ENCODE measurements around the gene FOXL2NB. TPM values are rescaled to one million over a fixed set of nuclear protein-coding genes. Genes with fewer than 3 reads are reported as not detected.

Gene FOXL2NB
- not detected for total RNA-seq

DNA sequence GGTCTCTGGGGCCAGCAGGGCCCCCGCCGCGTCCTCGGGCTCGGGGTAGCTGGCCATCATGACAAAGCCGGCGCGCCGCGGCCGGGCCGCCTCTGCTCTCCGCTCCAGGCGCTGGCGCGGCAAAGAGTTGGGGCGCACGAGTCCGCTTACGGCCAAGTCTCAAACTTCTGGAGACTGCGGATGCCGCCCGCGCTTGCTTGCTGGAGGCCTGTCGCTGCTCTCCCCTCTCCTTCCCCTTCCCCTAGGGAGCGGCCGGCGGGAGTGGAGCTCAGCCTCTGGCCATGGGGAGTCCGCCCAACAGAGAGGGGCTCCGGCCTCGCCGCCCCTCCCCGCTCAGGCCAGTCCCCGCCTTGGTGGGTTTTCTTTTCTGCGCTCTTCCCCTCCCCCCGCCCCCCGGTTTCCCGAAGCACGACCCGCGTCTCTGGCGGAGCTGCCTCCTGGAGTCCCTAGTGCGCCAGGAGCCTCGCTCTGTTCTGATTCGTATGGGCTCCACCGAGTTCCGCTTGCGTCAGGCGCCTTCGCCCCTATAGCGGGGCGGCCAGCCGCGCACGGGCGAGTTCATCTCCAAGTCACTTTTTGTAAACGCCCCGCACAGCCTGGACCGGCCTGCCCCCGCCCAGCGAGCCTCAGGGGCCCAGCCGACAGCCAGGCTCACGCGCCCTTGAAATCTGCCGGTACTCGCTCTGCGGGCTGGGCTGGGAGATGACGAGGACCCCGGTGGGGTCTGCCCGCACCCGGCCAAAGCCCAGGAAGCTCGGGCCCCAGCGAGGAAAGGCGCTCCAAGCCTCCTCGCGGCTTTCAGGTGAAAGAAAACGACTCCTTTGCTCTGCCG is at the start of gene FOXL2NB, which contains the start of gene FOXL2:
Gene FOXL2NB (plus strand): TSS at position 555 of the 832 bp plus-strand sequence. CDS start 148 bp downstream, at position 703.
Gene FOXL2 (minus strand): TSS at position 475 of the 832 bp plus-strand sequence. CDS start 415 bp downstream, at position 60.
- Mint-ChIP-seq H3K4me1 (ENCODE audit: low read depth in 2 of 2) (peaks cover 25 to 26% of the 10 kb centered on the region in 2 donors), H3K27ac (no peak within 1 kb of the TSS), H3K27me3 (peaks cover 50 to 72% of the 10 kb centered on the region in 2 donors), H3K36me3 (peaks cover 6% of the 10 kb centered on the region), H3K9me3 (no peaks in the 10 kb centered on the region), H3K4me3 (peak within 1 kb of the TSS; percentile 55)
- DNase-seq (ENCODE audit: low spot score) (no peak), ATAC-seq (peak in 1 of 2 donors; percentile 60)

DNA sequence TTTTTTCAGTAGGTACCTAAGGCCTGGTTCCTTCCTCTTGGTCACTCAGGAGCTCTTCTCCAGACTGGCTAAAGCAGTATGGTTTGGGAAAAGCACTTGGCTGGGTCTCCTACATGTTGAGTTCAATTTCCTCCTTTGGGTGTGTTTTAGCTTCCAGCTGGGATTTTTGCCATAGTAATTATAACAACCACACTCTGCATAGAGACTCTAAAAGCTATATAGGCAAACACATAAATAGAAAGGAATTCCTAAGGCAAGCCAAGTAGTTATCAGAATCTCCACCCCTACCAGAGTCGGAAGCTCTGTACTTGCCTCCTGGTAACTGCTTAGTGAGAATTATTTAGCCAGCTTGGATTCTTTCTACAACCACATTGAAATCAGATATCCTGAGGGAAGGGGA is 48.7 kb upstream of the FOXL2NB start:
- DNase-seq (ENCODE audit: low spot score) (no peak), ATAC-seq (no peak)
- H3K36me3 Mint-ChIP-seq: no peaks in the 10 kb centered on the region
- peaks cover 0 to 7% of the 10 kb centered on the region in 2 donors for H3K27me3 Mint-ChIP-seq
- no peak overlapping the region for H3K27ac Mint-ChIP-seq
- no peaks in the 10 kb centered on the region for H3K9me3 Mint-ChIP-seq
- no peaks in the 10 kb centered on the region for H3K4me1 Mint-ChIP-seq (ENCODE audit: low read depth in 2 of 2)
- H3K4me3 Mint-ChIP-seq: no peak overlapping the region

DNA sequence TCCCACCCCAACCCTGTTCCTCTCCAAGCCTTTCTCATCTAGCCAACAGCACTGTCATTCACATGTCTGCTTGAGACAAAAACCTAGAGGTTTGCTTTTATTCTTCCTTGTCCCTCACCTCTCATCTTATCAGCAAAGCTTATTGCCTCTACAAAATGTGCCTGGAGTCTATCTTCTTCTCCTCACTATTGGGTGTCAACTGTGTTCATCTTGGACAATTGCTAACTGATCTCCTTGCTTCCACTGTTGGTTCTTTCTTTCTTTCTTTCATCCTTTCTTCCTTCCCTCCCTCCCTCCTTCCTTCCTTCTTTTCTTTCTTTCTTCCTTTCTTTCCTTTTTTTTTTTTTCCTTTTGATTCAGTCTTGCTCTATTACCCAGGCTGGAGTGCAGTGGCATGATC is 48.3 kb upstream of the FOXL2NB start:
- Mint-ChIP-seq H3K9me3 (no peaks in the 10 kb centered on the region), H3K27me3 (peaks cover 0 to 7% of the 10 kb centered on the region in 2 donors), H3K36me3 (no peaks in the 10 kb centered on the region), H3K4me1 (ENCODE audit: low read depth in 2 of 2) (no peaks in the 10 kb centered on the region), H3K4me3 (no peak overlapping the region), H3K27ac (no peak overlapping the region)
- DNase-seq (ENCODE audit: low spot score): no peak
- no peak for ATAC-seq

DNA sequence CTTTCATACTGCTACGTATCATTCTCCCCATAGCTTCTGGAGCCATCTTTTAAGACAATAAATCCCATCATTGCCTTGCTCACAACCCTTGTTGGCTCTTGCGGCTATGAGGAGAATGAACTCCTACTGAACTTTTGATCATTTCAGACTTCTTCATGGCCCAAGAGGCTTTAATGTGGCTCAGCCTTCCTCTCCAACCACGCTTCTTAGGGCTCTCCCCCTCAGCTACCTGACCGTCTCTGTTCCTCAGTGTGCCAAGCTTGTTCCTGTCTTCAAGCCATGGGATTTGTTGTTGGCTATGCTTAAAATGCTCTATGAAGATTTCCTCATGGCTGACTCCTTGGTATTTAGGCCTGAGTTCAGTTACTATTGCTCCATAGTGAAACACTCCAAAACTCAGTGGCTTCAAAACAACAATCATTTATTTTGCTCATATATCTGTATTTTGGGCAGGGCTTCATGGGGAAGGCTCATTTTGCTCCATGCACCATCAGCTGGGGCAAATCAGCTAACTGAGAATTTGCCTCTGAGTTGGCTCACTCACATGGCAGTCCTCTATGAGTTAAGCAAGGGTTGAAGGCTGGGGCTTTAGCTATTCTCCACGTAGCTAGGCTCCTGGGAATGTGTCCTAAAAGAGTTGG is 47.5 kb upstream of the FOXL2NB start:
- peaks cover 0 to 7% of the 10 kb centered on the region in 2 donors for H3K27me3 Mint-ChIP-seq
- no peak overlapping the region for H3K4me3 Mint-ChIP-seq
- H3K9me3 Mint-ChIP-seq: no peaks in the 10 kb centered on the region
- DNase-seq (ENCODE audit: low spot score) (no peak), ATAC-seq (no peak)
- no peaks in the 10 kb centered on the region for H3K4me1 Mint-ChIP-seq (ENCODE audit: low read depth in 2 of 2)
- H3K27ac Mint-ChIP-seq: no peak overlapping the region
- no peaks in the 10 kb centered on the region for H3K36me3 Mint-ChIP-seq

DNA sequence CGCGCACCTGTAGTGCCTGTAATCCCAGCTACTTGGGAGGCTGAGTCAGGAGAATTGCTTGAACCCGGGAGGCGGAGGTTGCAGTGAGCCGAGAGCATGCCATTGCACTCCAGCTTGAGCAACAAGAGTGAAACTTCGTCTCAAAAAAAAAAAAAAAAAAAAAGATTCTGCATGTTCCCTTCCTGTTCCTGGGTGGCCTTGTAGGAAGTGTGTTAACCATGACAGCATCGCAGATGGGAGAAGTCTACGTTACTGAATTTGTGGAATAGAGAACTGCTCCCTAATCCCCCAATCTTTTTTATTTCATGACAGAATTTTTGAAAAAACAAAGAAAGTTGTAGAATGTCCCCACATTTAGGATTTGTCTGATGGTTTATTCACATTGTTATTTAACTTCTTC is 45.5 kb upstream of the FOXL2NB start:
- Mint-ChIP-seq H3K4me3 (no peak overlapping the region), H3K27ac (no peak overlapping the region), H3K9me3 (no peaks in the 10 kb centered on the region), H3K27me3 (peaks cover 0 to 7% of the 10 kb centered on the region in 2 donors), H3K36me3 (no peaks in the 10 kb centered on the region), H3K4me1 (ENCODE audit: low read depth in 2 of 2) (no peaks in the 10 kb centered on the region)
- ATAC-seq: no peak
- no peak for DNase-seq (ENCODE audit: low spot score)

DNA sequence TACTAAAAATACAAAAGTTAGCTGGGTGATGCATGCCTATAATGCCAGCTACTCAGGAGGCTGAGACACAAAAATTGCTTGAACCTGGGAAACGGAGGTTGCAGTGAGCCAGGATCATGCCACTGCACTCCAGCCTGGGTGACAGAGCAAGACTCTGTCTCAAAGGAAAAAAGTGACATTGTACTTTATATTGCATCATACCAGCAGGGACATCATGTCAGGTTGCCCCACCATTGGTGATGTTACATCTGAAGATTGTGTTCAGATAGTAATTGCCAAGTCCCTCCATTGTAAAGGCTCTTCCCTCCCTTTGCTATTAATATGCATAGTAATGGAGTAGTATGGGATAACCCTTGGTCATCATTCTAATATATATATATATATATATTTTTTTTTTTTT is 44.8 kb upstream of the FOXL2NB start:
- Mint-ChIP-seq H3K27me3 (peaks cover 0 to 7% of the 10 kb centered on the region in 2 donors), H3K9me3 (no peaks in the 10 kb centered on the region), H3K27ac (no peak overlapping the region), H3K4me3 (no peak overlapping the region), H3K4me1 (ENCODE audit: low read depth in 2 of 2) (no peaks in the 10 kb centered on the region), H3K36me3 (no peaks in the 10 kb centered on the region)
- DNase-seq (ENCODE audit: low spot score) (no peak), ATAC-seq (no peak)

DNA sequence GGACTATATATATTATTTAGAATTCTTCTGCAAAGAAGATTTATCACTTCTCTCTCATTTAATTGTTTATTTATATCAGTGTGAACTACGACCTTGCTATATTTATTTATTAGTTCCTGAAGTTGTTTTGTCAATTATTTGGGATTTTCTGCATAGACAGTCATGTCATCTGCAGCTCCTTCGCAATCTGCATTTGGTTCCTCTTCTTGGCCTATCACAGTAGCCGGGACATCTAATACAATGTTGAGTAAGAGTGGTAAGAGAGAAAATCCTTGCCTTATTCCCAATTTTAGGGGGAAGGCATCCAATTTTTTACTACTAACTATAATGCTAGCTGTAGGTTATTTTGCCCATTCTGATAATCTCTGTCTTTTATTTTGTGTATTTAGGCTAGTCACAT is 39.5 kb upstream of the FOXL2NB start:
- ATAC-seq (no peak), DNase-seq (ENCODE audit: low spot score) (no peak)
- Mint-ChIP-seq H3K4me3 (no peak overlapping the region), H3K36me3 (no peaks in the 10 kb centered on the region), H3K27me3 (no peaks in the 10 kb centered on the region), H3K4me1 (ENCODE audit: low read depth in 2 of 2) (no peaks in the 10 kb centered on the region), H3K27ac (no peak overlapping the region), H3K9me3 (no peaks in the 10 kb centered on the region)

DNA sequence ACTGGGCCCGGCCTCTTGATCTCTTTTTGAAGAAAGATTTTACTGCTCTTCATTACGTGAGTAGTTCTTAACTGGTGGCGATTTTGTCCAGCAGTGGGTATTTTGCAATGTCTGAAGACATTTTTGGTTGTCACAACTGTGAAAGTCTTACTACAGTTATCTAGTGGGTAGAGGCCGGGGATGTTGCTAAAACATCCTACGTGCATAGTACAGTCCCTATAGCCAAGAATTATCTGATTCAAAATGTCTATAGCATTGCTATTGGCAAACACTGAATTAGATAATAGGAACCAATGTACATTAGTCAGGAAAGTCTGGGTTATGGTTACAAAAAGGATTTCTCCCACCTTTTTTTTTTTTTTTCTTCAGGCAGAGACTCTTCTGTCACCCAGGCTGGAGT is 38.2 kb upstream of the FOXL2NB start:
- DNase-seq (ENCODE audit: low spot score) (no peak), ATAC-seq (no peak)
- Mint-ChIP-seq H3K4me1 (ENCODE audit: low read depth in 2 of 2) (no peaks in the 10 kb centered on the region), H3K9me3 (no peaks in the 10 kb centered on the region), H3K27me3 (no peaks in the 10 kb centered on the region), H3K36me3 (no peaks in the 10 kb centered on the region), H3K4me3 (no peak overlapping the region), H3K27ac (peak overlapping the region in 1 of 2 donors; percentile 31)

DNA sequence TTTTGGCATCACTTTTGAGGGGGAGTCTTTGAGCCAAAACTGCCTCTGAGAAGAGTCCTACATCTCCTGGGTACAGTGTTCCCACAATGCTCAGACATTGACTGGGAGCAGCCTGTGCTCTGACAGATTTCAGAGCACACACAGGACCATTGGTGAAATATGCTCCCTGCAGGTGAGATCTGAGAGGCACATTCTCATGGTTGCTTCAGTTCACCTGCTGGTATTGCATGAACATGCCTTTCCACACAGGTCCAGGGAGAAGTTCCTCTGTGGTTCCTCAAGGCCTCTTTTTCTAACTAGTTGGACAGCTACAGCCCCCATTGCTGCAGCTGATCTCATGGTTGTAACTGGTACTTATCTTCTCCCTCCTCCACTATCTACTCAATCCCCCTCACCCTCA is 37.1 kb upstream of the FOXL2NB start:
- Mint-ChIP-seq H3K4me1 (ENCODE audit: low read depth in 2 of 2) (peaks cover 1 to 2% of the 10 kb centered on the region in 2 donors), H3K27me3 (peaks cover 0 to 2% of the 10 kb centered on the region in 2 donors), H3K4me3 (no peak overlapping the region), H3K36me3 (no peaks in the 10 kb centered on the region), H3K27ac (no peak overlapping the region), H3K9me3 (no peaks in the 10 kb centered on the region)
- ATAC-seq (no peak), DNase-seq (ENCODE audit: low spot score) (no peak)

DNA sequence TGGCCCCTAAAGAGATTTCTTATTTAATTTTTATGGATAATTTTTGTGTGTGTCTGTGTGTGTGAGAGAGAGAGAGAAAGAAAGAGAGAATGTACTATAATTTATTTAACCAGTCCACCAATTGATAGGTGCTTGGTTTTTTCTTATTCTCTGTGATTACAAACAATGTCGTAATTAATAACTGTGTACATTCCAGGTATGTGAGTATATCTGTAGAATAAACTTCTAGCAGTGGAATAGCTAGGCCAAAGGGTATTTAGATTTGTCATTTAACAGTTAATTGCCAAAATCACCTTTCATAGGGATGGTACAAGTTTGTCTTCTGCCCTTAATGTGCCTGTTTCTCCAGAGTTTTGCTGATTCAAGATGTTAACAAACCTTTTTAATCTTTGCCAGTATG is 35.4 kb upstream of the FOXL2NB start:
- no peak overlapping the region for H3K27ac Mint-ChIP-seq
- no peaks in the 10 kb centered on the region for H3K9me3 Mint-ChIP-seq
- H3K4me1 Mint-ChIP-seq (ENCODE audit: low read depth in 2 of 2): peaks cover 5% of the 10 kb centered on the region in 2 donors
- peaks cover 2 to 6% of the 10 kb centered on the region in 2 donors for H3K27me3 Mint-ChIP-seq
- DNase-seq (ENCODE audit: low spot score): no peak
- no peaks in the 10 kb centered on the region for H3K36me3 Mint-ChIP-seq
- H3K4me3 Mint-ChIP-seq: no peak overlapping the region
- ATAC-seq: no peak

DNA sequence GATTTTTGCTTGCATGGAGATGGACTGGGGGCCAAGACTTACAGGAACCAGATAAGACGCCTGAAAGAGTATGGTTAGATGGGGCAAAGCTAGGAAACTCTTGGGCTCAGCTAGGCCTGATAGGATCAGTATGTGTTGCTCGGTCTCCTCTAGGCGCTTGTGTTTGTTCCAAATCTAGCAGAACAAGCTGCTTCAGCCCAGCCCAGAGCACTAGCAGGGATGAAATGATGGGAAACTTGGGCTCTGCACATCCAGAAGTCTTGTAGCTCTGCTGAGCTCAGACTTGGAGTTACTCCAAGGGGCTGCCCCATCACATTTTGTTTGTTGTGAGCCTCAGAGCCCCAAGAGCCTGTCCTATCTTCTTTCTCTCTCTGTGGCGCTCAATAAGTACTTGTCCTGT is 34.8 kb upstream of the FOXL2NB start:
- ATAC-seq (no peak), DNase-seq (ENCODE audit: low spot score) (no peak)
- no peaks in the 10 kb centered on the region for H3K9me3 Mint-ChIP-seq
- no peak overlapping the region for H3K4me3 Mint-ChIP-seq
- no peak overlapping the region for H3K27ac Mint-ChIP-seq
- H3K27me3 Mint-ChIP-seq: peaks cover 2 to 6% of the 10 kb centered on the region in 2 donors
- H3K36me3 Mint-ChIP-seq: no peaks in the 10 kb centered on the region
- H3K4me1 Mint-ChIP-seq (ENCODE audit: low read depth in 2 of 2): peaks cover 5% of the 10 kb centered on the region in 2 donors

DNA sequence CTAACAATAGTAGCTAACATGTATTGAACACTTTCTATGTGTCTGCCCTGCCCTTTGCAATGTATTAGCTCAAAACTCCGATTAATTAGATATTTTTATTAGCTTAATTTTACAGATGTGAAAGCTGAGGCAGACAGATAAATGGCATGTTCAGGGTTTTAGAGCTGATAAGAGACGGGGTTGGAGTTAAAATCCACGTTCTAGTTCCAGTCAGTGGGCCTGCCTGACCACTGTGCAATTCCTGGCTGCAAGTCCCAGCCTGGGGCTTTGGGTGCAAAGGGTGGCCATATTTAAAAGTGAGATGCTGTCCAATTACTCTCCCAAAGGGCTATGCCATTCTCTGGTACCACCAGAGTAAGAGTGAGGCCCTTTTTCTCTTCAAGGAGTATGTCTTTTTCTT is 33.3 kb upstream of the FOXL2NB start:
- Mint-ChIP-seq H3K27me3 (peaks cover 8 to 14% of the 10 kb centered on the region in 2 donors), H3K36me3 (no peaks in the 10 kb centered on the region), H3K4me1 (ENCODE audit: low read depth in 2 of 2) (peaks cover 5% of the 10 kb centered on the region in 2 donors), H3K4me3 (no peak overlapping the region), H3K27ac (no peak overlapping the region), H3K9me3 (no peaks in the 10 kb centered on the region)
- DNase-seq (ENCODE audit: low spot score): no peak
- no peak for ATAC-seq

DNA sequence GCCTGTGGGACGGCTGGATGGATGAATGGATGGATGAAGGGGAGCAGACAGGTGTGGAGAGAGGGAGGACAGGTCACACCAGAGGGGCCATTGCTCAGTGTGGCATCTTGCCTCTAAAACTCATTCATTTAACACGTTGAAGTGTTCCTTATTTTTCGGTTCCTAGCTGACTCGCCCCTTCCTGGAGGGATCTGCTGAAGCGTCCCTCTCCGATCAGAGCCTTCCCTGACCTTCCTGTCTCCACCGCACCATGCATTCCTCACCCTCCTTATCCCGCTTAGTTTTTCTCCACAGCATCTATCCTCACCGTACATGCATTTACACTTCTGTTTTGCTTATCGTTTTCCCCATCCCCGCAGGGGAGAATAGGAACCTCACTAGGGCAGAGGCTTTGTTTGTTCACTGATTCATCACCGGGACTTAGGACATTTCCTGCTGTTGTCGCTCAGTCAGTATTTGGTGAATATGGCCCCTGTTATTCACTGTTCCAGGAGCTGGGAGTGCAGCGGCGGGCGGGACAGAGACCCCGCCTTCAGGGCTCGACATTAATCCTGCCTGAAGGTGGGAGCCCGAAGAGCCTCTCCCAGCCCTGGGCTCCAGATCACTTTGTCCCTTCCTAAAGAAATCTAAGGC is 32.0 kb upstream of the FOXL2NB start:
- Mint-ChIP-seq H3K9me3 (no peaks in the 10 kb centered on the region), H3K27me3 (peaks cover 8 to 14% of the 10 kb centered on the region in 2 donors), H3K4me1 (ENCODE audit: low read depth in 2 of 2) (peaks cover 5% of the 10 kb centered on the region in 2 donors), H3K4me3 (peak overlapping the region; percentile 74), H3K27ac (no peak overlapping the region), H3K36me3 (no peaks in the 10 kb centered on the region)
- no peak for DNase-seq (ENCODE audit: low spot score)
- peak; percentile 17 to 40 for ATAC-seq
